Kidney epithelial cell (primary cell): ENCODE results near the gene RBM19. TPM values are rescaled to one million over a fixed set of nuclear protein-coding genes. Genes with fewer than 3 reads are reported as not detected.
"Not testable (repeated sequence)": the region's sequence is repeated elsewhere in the genome, so short reads cannot be mapped to it uniquely, and the experiment has no call there.

Experiments used
- DNase-seq: peaks from one replicate; pipeline ENCODE4 v3.0.0-alpha.2; 2010; ENCODE audit warnings: low read depth
- H3K27me3 ChIP-seq: 2 replicates; pipeline ENCODE4 v1.6.0; 2011; ENCODE audit warnings: low read length; ENCODE audit not compliant: control insufficient read depth, insufficient read depth
- H3K36me3 ChIP-seq: 2 replicates; pipeline ENCODE4 v1.5.1; 2011; ENCODE audit warnings: low read length; ENCODE audit not compliant: control insufficient read depth, insufficient read depth
- H3K4me3 ChIP-seq: 2 replicates; pipeline ENCODE4 v1.5.1; 2011; ENCODE audit warnings: low read depth, mild to moderate bottlenecking, control low read depth, low read length
- total RNA-seq: library from RNA; depleted of rRNA; stranded (reverse); fragments of >200 nt; gene quantifications from 2 replicates; pipeline ENCODE4 v1.2.3, GENCODE V29; 2015
- TF ChIP-seq, protein P1 (sequence below): IDR thresholded peaks from 2 replicates; pipeline ENCODE4 v1.5.1; 2011; ENCODE audit warnings: mild to moderate bottlenecking, moderate library complexity, low read length, control low read depth, inconsistent platforms; ENCODE audit not compliant: insufficient read depth, poor library complexity, severe bottlenecking

Gene RBM19
- total RNA-seq, 1 donor from 2014 or later: 30.9 TPM

DNA sequence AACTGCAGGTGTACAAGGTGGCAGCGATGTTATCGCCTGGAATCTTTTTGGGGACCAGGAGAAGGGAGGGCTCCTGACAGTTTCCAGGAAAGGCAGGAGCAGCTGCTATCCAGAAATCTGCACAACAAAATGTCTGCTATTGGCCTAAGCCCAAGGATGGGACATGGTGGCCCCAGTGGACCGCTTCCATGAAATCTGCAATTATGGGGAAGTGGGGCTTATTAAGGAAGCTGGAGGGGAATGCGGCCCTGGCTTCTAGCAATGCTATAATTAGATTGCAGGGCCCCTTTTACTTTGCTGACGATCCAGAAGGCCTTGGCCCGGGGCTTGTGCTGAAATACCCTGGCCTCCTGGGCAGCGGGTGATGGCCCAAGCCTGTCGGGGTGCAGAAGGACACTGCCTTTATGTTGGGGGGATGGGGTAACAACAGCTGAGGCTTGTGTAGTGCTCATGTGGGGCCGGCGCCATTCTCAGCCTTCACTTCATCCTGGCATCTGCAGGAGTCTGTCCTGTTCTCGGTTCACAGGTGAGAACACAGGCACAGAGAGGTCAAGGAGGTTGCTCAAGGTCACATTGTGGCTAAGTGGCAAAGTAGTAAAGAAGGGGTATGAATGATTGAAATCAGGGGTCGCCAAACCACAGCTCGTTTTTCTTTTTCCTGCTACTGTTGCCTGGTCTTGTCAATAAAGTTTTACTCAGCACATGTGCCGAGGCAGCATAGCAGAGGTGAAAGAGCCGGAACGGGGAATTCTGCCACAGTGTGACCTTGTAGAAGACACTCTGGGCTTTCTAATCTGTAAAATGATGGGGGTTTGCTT, 153.5 kb downstream of the RBM19 start:
- TF ChIP-seq, protein P1, sequence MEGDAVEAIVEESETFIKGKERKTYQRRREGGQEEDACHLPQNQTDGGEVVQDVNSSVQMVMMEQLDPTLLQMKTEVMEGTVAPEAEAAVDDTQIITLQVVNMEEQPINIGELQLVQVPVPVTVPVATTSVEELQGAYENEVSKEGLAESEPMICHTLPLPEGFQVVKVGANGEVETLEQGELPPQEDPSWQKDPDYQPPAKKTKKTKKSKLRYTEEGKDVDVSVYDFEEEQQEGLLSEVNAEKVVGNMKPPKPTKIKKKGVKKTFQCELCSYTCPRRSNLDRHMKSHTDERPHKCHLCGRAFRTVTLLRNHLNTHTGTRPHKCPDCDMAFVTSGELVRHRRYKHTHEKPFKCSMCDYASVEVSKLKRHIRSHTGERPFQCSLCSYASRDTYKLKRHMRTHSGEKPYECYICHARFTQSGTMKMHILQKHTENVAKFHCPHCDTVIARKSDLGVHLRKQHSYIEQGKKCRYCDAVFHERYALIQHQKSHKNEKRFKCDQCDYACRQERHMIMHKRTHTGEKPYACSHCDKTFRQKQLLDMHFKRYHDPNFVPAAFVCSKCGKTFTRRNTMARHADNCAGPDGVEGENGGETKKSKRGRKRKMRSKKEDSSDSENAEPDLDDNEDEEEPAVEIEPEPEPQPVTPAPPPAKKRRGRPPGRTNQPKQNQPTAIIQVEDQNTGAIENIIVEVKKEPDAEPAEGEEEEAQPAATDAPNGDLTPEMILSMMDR: no peak
- no peaks in the 10 kb centered on the region for H3K36me3 ChIP-seq

GRCh38 chr12:113809462-113810220, 156.5 kb downstream of the RBM19 start:
- DNase-seq, H3K36me3 ChIP-seq, H3K27me3 ChIP-seq, H3K4me3 ChIP-seq: not testable (repeated sequence)

More for the DNA sequence above, 153.5 kb downstream of the RBM19 start:
- H3K27me3 ChIP-seq: no peaks in the 10 kb centered on the region
- no peak for DNase-seq
- H3K4me3 ChIP-seq: no peak overlapping the region

DNA sequence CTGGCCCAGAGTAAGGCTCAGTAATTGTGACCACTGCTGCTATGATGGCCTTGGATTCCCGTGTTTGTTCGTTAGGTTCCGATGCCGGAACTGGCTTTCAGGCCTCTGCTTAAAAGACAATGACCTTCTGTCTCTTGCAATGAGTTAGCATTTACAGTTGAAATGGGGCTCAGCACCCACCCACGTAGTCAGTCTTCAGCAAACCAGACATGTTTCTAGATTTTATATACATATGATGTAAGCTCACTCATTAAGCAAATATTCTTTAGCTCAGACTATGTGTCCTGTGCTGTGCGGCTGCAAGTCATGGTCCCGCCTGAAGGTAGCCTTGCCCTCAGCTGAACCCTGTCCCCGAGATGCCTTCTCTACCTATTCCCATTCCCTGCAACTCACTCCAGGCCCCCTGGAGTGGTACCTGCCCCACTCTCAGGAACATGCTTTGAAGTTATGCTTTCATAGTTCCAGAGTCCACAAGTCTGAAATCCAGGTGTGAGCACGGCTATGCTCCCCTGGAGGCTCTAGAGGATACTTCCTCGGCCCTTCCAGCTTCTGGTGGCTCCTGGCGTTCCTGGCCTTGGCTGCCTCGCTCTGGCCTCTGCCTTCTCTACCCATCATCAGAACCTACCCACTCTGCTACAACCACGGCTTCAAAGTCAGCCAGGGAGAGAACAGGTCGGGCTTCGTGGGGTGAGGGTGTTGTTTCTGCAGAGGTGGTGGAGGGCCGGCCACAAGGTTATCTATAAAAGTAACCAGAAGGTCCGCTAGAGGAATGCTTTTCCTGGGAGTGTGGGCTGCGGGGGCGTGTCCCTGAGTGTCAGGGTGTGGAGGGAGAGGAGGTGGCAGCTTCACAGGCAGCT, 157.8 kb downstream of the RBM19 start:
- peaks cover 5% of the 10 kb centered on the region for H3K27me3 ChIP-seq
- H3K36me3 ChIP-seq: no peaks in the 10 kb centered on the region
- TF ChIP-seq, protein P1: no peak
- no peak overlapping the region for H3K4me3 ChIP-seq
- DNase-seq: no peak

- TF ChIP-seq, protein P1: no peak
- no peak for DNase-seq
- Histone ChIP-seq H3K36me3 (no peaks in the 10 kb centered on the region), H3K27me3 (peaks cover 16% of the 10 kb centered on the region), H3K4me3 (no peak overlapping the region)
Observed at GRCh38 chr12:113805673-113806072, 160.5 kb downstream of the RBM19 start.

DNA sequence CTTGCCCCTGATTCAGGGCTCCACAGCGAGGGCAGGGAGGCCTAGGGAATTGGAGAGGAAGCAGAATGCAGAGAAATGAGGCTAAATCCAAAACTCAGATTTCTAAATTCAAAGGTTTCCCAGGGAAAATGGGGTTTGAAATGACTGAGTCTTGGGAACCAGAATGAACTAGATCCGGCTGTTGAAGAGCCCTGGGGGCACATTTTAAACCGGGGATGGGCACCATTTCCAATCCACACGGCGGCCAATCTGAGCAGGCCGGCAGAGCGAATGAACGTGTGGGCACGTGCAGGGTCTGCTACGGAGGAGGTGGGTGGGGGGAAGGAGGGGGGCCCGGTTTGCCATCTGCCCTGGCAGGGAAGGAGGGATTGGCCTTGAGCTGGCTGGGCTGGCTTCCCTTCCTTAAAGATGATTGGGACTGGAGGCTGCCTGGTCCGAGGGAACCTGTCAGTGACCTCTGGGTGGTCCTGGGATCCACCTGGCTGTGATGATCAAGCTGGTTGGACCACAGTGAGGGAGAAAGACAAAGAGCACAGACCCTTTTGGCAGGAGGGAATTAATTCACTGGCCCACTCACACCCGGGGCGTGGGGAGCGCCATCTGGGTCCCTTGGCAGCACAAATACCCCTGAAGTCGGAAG, 161.0 kb downstream of the RBM19 start:
- Histone ChIP-seq H3K4me3 (no peak overlapping the region), H3K36me3 (no peaks in the 10 kb centered on the region), H3K27me3 (peaks cover 16% of the 10 kb centered on the region)
- TF ChIP-seq, protein P1: no peak
- no peak for DNase-seq

- Histone ChIP-seq H3K36me3 (no peaks in the 10 kb centered on the region), H3K27me3 (peaks cover 16% of the 10 kb centered on the region), H3K4me3 (no peak overlapping the region)
- TF ChIP-seq, protein P1: no peak
- no peak for DNase-seq
Observed at GRCh38 chr12:113803759-113804140, 162.4 kb downstream of the RBM19 start.
